Activated CD4-positive, alpha-beta T cell treated with anti-CD3 and anti-CD28 coated beads, Interleukin-2, amount 10 ng/mL, durations not matched to agents 24 days and 14 days (primary cell): ENCODE measurements around the gene SMC5. TPM values are rescaled to one million over a fixed set of nuclear protein-coding genes. Genes with fewer than 3 reads are reported as not detected.

ENCODE experiments used
- DNase-seq: peaks from one replicate; pipeline ENCODE4 v3.0.0; 2022
- H3K27ac Mint-ChIP-seq: one replicate; pipeline ENCODE4 v1.8.0; 2022; ENCODE audit warnings: mild to moderate bottlenecking, mixed read lengths
- H3K27me3 Mint-ChIP-seq: one replicate; pipeline ENCODE4 v1.8.0; 2022; ENCODE audit warnings: mixed read lengths
- H3K36me3 Mint-ChIP-seq: one replicate; pipeline ENCODE4 v1.8.0; 2022; ENCODE audit warnings: low read depth, mild to moderate bottlenecking, mixed read lengths
- H3K4me1 Mint-ChIP-seq: one replicate; pipeline ENCODE4 v1.8.0; 2021; ENCODE audit warnings: mixed read lengths
- H3K4me3 Mint-ChIP-seq: one replicate; pipeline ENCODE4 v1.8.0; 2022; ENCODE audit warnings: mild to moderate bottlenecking, moderate library complexity, mixed read lengths
- H3K9me3 Mint-ChIP-seq: one replicate; pipeline ENCODE4 v1.8.0; 2021; ENCODE audit warnings: mixed read lengths
- intact Hi-C: fragments of 100-400 bp; cut with micrococcal nuclease; formaldehyde crosslinking; loops from one replicate; pipeline ENCODE4 v1.15.1; 2023
- total RNA-seq: library from RNA; stranded (reverse); gene quantifications from 2 replicates; pipeline ENCODE4 v1.2.3, GENCODE V29; 2022

SMC5 gene
- total RNA-seq, 1 donor from 2014 or later, result 47.0 TPM

DNA sequence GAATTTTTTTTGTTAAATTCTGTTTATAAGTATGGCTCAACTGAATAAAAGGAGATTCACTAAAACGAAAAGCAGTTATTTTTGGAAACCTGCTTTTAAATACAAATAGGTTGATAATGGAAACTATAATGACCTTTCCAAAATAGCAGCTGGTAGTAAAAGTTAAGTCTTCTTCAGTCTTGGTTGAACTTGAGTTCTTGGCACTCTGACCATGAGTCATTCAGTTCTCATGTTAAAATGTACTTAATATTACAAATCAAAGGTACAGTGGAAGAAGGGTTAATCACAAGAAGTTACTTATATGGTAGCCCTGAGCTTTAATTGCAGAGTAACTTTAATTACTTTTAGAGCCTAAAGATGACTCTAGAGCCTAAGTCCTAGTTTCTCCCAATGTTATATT lies 93.6 kb downstream of the SMC5 start:
- H3K27ac Mint-ChIP-seq, result no peak overlapping the region
- H3K4me3 Mint-ChIP-seq, result no peak overlapping the region
- peaks cover 30% of the 10 kb centered on the region for H3K36me3 Mint-ChIP-seq
- H3K9me3 Mint-ChIP-seq, result no peaks in the 10 kb centered on the region
- H3K4me1 Mint-ChIP-seq, result no peaks in the 10 kb centered on the region
- intact Hi-C loops, result no loop called here
- DNase-seq, result no peak
- no peaks in the 10 kb centered on the region for H3K27me3 Mint-ChIP-seq

GRCh38 chr9:70352802-70353201 lies 94.0 kb downstream of the SMC5 start:
- intact Hi-C loops, result no loop called here
- Mint-ChIP-seq H3K27me3 (no peaks in the 10 kb centered on the region), H3K4me3 (no peak overlapping the region), H3K4me1 (no peaks in the 10 kb centered on the region), H3K27ac (no peak overlapping the region), H3K9me3 (no peaks in the 10 kb centered on the region), H3K36me3 (peaks cover 28% of the 10 kb centered on the region)
- DNase-seq, result peak; percentile 48

GRCh38 chr9:70355801-70356200 lies 97.0 kb downstream of the SMC5 start:
- Mint-ChIP-seq H3K36me3 (peaks cover 17% of the 10 kb centered on the region), H3K4me1 (no peaks in the 10 kb centered on the region), H3K27me3 (no peaks in the 10 kb centered on the region), H3K27ac (no peak overlapping the region), H3K4me3 (no peak overlapping the region), H3K9me3 (no peaks in the 10 kb centered on the region)
- peak; percentile 33 for DNase-seq
- intact Hi-C loops, result no loop called here

DNA sequence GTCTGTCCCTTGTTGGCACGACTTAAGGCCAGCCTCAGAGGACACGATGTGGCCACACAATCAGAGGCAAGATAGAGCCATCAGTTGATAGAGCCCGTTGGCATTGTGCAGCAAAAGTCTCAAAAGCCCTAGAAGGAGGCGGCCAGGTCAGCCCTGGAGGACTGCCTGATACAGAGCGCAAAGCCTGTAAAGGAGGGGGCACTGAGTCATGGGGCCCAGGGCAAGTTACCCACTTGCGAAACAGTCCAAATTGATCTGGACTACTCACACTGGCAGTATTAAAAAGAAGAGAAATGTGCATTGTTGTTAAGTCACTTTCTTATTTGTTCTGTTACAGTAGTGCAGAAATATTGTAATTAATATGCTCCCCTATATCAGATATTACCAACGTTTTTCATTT lies 104.2 kb downstream of the SMC5 start:
- Mint-ChIP-seq H3K4me3 (no peak overlapping the region), H3K9me3 (no peaks in the 10 kb centered on the region), H3K27ac (no peak overlapping the region), H3K36me3 (peaks cover 6% of the 10 kb centered on the region), H3K27me3 (no peaks in the 10 kb centered on the region), H3K4me1 (no peaks in the 10 kb centered on the region)
- peak; percentile 48 for DNase-seq
- intact Hi-C loops, result no loop called here

DNA sequence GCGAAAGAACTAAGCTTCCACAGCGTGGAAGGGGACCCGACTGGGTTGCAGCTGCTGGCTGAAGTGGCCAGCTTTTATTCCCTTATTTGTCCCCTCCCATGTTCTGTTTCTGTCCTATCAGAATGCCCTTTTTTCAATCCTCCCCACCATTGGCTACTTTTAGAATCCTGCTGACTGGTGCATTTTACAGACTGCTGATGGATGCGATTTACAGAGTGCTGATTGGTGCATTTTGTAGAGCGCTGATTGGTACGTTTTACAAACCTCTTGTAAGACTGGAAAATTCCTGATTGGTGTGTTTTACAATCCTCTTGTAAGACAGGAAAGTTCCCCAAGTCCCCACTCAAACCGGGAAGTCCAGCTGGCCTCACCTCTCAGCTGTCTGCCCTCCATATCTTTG lies 105.0 kb downstream of the SMC5 start:
- Mint-ChIP-seq H3K9me3 (no peaks in the 10 kb centered on the region), H3K4me3 (no peak overlapping the region), H3K4me1 (no peaks in the 10 kb centered on the region), H3K27ac (no peak overlapping the region), H3K27me3 (no peaks in the 10 kb centered on the region), H3K36me3 (peaks cover 2% of the 10 kb centered on the region)
- peak; percentile 25 for DNase-seq
- intact Hi-C loops, result no loop called here

DNA sequence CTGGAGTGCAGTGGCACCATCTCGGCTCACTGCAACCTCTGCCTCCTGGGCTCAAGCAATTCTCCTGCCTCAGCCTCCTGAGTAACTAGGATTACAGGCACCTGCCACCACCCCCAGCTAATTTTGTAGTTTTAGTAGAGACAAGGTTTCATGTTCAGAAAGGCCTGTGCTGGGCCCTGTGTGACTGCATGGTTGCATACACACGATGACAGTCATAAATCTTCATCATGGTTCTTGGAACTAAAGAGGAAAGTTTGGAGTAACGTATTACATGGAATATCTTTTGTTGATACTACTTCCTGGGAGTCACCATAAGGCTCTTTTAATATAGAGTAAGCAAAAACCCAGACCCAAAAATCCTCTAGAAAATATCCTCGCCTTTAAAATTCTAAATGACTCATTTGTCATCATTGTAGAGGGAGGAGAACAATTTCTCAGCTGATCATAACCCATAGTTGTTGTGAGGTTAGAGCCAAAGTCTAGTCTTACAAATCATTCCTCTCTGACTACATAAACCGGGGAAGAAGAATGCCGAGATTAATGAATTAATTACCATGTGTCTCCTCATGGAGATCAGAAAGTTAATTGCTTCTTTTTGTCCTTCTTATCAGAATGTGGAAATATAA lies 108.6 kb downstream of the SMC5 start:
- H3K9me3 Mint-ChIP-seq, result no peaks in the 10 kb centered on the region
- H3K27me3 Mint-ChIP-seq, result no peaks in the 10 kb centered on the region
- H3K36me3 Mint-ChIP-seq, result no peaks in the 10 kb centered on the region
- peak; percentile 22 for DNase-seq
- no peak overlapping the region for H3K4me3 Mint-ChIP-seq
- intact Hi-C loops, result no loop called here
- H3K4me1 Mint-ChIP-seq, result no peaks in the 10 kb centered on the region
- H3K27ac Mint-ChIP-seq, result no peak overlapping the region

- Mint-ChIP-seq H3K27ac (no peak overlapping the region), H3K4me1 (no peaks in the 10 kb centered on the region), H3K27me3 (no peaks in the 10 kb centered on the region), H3K9me3 (no peaks in the 10 kb centered on the region), H3K36me3 (no peaks in the 10 kb centered on the region), H3K4me3 (no peak overlapping the region)
- intact Hi-C loops, result no loop called here
- peak; percentile 43 for DNase-seq
Observed at GRCh38 chr9:70374962-70375618, 116.3 kb downstream of the SMC5 start.

- no peak overlapping the region for H3K27ac Mint-ChIP-seq
- H3K9me3 Mint-ChIP-seq, result no peaks in the 10 kb centered on the region
- no peak for DNase-seq
- no peak overlapping the region for H3K4me3 Mint-ChIP-seq
- H3K27me3 Mint-ChIP-seq, result no peaks in the 10 kb centered on the region
- H3K36me3 Mint-ChIP-seq, result peaks cover 23% of the 10 kb centered on the region
- intact Hi-C loops, result no loop called here
- peaks cover 2% of the 10 kb centered on the region for H3K4me1 Mint-ChIP-seq
Observed at GRCh38 chr9:70382046-70382708, 123.4 kb downstream of the SMC5 start.

DNA sequence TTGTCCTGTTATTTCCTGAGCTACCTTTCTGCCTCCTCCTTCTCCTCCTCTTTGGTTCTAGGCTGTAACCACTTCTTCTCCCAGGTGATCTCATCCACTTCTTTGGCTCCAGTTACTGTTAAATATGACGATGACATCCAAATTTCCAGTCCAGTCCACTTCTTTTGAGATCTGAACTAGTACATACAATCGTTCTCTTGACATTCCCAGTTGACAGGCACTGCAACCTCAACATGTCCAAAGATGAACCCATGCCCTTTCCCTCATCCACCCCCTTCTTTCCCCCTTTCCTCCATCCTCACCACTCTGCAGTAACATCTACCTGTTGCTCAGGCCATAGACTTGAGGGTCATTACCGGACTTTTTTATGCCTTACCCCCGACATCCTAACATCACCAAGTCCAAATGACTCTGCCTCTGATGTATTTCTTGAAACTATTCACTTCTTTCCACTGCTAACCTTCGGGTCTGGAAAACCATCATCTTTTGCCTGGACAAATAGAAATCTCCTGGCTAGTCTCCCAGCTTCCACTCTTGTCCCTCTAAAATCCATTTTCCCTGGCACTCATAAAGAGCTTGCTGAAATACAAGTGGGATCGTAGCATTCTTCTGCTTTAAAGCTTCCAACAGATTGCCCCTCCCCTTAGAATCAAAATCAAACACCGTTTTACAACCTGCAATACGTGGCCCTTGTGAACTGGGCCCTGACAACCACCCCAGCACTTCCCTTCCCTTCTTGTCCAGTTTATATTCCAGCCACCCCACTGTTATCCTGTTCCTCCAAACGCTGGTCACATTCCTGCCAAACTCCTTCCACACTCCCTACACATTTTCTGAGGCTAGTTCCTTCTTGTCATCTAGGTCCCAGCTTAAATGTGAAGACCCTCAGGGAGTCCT lies 124.2 kb downstream of the SMC5 start:
- H3K4me1 Mint-ChIP-seq, result peaks cover 3% of the 10 kb centered on the region
- H3K27me3 Mint-ChIP-seq, result no peaks in the 10 kb centered on the region
- no peak overlapping the region for H3K4me3 Mint-ChIP-seq
- no peaks in the 10 kb centered on the region for H3K9me3 Mint-ChIP-seq
- DNase-seq, result no peak
- H3K36me3 Mint-ChIP-seq, result peaks cover 29% of the 10 kb centered on the region
- intact Hi-C loops, result no loop called here
- H3K27ac Mint-ChIP-seq, result no peak overlapping the region

- Mint-ChIP-seq H3K27ac (no peak overlapping the region), H3K4me3 (no peak overlapping the region), H3K27me3 (no peaks in the 10 kb centered on the region), H3K36me3 (peaks cover 35% of the 10 kb centered on the region), H3K4me1 (peaks cover 14% of the 10 kb centered on the region), H3K9me3 (no peaks in the 10 kb centered on the region)
- DNase-seq, result no peak
- intact Hi-C loops, result no loop called here
Observed at GRCh38 chr9:70385426-70385825, 126.6 kb downstream of the SMC5 start.

- H3K4me1 Mint-ChIP-seq, result peaks cover 31% of the 10 kb centered on the region
- no peak overlapping the region for H3K27ac Mint-ChIP-seq
- H3K9me3 Mint-ChIP-seq, result no peaks in the 10 kb centered on the region
- intact Hi-C loops, result no loop called here
- H3K27me3 Mint-ChIP-seq, result no peaks in the 10 kb centered on the region
- no peak overlapping the region for H3K4me3 Mint-ChIP-seq
- no peak for DNase-seq
- H3K36me3 Mint-ChIP-seq, result peaks cover 35% of the 10 kb centered on the region
Observed at GRCh38 chr9:70387663-70388062, 128.9 kb downstream of the SMC5 start.

GRCh38 chr9:70389188-70389587 lies 130.4 kb downstream of the SMC5 start:
- Mint-ChIP-seq H3K27me3 (no peaks in the 10 kb centered on the region), H3K4me3 (no peak overlapping the region), H3K4me1 (peaks cover 41% of the 10 kb centered on the region), H3K9me3 (no peaks in the 10 kb centered on the region), H3K36me3 (peaks cover 30% of the 10 kb centered on the region), H3K27ac (no peak overlapping the region)
- DNase-seq, result no peak
- intact Hi-C loops, result no loop called here

DNA sequence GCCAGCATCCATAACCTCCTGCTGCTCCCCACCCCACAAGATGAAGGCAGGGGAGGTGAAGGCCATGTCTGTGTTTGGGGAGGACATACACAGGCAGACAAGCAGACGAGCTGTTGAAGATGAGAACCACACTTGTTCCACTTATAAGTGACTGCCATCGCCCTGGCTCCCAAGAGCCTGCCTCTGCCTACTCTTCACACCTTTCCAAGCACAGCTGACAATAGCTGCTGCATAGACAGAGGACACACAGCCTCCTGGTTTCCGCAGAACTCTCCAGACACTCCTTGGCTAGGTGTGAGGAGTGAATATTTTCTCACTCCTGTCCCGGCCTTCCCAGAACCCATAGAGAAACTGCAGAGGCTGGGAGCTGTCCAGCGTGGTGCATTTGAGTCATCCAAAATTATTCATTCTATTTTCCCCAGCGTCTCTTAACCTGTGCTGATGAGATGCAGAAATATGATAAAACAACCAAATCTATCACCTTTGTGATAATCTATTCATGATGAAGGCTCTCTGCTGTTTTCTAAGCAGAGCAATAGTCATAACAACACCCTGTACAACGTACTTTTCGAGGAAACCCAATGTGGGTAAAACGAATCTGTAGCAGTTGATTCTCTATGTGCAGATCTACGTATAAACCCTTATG lies 131.0 kb downstream of the SMC5 start:
- DNase-seq, result no peak
- H3K27ac Mint-ChIP-seq, result peak overlapping the region; percentile 69
- H3K27me3 Mint-ChIP-seq, result no peaks in the 10 kb centered on the region
- H3K9me3 Mint-ChIP-seq, result no peaks in the 10 kb centered on the region
- H3K36me3 Mint-ChIP-seq, result peaks cover 29% of the 10 kb centered on the region
- intact Hi-C loops, result loop anchor here (5.0 kb wide), 1 partner anchor 47 kb away; no protein-coding TSS in a partner anchor
- H3K4me1 Mint-ChIP-seq, result peaks cover 41% of the 10 kb centered on the region
- no peak overlapping the region for H3K4me3 Mint-ChIP-seq
